Measurements from ENCODE around the gene TLN1.

DNA sequence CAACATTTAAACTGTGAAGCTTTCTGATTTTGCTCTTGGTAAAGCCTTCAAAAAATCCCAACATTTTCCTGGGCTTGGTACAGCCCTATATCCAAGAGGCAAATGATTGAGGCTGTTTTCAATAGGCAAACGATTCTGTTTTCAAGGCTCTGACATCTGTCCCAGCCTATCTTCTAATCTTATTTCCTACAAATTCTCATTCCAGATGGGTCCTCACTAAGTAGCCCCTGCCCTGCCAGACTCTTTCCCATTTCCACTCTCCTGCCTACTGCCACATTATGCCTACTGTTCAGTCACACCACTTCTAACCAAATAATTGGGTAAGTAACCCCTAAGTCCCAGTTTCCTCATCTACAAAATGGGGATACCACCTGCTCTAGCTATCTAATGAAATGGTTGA, 13.6 kb upstream of the TLN1 start:
- TF ChIP-seq, protein P1, sequence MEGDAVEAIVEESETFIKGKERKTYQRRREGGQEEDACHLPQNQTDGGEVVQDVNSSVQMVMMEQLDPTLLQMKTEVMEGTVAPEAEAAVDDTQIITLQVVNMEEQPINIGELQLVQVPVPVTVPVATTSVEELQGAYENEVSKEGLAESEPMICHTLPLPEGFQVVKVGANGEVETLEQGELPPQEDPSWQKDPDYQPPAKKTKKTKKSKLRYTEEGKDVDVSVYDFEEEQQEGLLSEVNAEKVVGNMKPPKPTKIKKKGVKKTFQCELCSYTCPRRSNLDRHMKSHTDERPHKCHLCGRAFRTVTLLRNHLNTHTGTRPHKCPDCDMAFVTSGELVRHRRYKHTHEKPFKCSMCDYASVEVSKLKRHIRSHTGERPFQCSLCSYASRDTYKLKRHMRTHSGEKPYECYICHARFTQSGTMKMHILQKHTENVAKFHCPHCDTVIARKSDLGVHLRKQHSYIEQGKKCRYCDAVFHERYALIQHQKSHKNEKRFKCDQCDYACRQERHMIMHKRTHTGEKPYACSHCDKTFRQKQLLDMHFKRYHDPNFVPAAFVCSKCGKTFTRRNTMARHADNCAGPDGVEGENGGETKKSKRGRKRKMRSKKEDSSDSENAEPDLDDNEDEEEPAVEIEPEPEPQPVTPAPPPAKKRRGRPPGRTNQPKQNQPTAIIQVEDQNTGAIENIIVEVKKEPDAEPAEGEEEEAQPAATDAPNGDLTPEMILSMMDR (IDR thresholded peaks at IDR 0.05) = no peak
- no peak for TF ChIP-seq ZNF263 (CRISPR knock-in tag; IDR thresholded peaks at IDR 0.05; ENCODE audit: low read depth)
- TF ChIP-seq FOXP4 (CRISPR knock-in tag; IDR thresholded peaks at IDR 0.05) = no peak
- TF ChIP-seq, protein P2, sequence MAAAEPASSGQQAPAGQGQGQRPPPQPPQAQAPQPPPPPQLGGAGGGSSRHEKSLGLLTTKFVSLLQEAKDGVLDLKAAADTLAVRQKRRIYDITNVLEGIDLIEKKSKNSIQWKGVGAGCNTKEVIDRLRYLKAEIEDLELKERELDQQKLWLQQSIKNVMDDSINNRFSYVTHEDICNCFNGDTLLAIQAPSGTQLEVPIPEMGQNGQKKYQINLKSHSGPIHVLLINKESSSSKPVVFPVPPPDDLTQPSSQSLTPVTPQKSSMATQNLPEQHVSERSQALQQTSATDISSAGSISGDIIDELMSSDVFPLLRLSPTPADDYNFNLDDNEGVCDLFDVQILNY (CRISPR knock-in tag; IDR thresholded peaks at IDR 0.05) = no peak
- no peak for TF ChIP-seq PRDM15 (CRISPR knock-in tag; IDR thresholded peaks at IDR 0.05)
- TF ChIP-seq, protein P3, sequence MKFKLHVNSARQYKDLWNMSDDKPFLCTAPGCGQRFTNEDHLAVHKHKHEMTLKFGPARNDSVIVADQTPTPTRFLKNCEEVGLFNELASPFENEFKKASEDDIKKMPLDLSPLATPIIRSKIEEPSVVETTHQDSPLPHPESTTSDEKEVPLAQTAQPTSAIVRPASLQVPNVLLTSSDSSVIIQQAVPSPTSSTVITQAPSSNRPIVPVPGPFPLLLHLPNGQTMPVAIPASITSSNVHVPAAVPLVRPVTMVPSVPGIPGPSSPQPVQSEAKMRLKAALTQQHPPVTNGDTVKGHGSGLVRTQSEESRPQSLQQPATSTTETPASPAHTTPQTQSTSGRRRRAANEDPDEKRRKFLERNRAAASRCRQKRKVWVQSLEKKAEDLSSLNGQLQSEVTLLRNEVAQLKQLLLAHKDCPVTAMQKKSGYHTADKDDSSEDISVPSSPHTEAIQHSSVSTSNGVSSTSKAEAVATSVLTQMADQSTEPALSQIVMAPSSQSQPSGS (CRISPR knock-in tag; IDR thresholded peaks at IDR 0.05; ENCODE audit: borderline replicate concordance, low read depth) = no peak
- TF ChIP-seq USF2 (CRISPR knock-in tag; IDR thresholded peaks at IDR 0.05) = no peak
- no peak for TF ChIP-seq MAX (CRISPR knock-in tag; IDR thresholded peaks at IDR 0.05)
- no peak for TF ChIP-seq OVOL2 (CRISPR knock-in tag; IDR thresholded peaks at IDR 0.05; ENCODE audit: borderline replicate concordance)
- no peak for TF ChIP-seq ZNF121 (CRISPR knock-in tag; IDR thresholded peaks at IDR 0.05)
- TF ChIP-seq ZNF396 (CRISPR knock-in tag; IDR thresholded peaks at IDR 0.05; ENCODE audit: borderline replicate concordance) = no peak
- TF ChIP-seq MYBL2 (CRISPR knock-in tag; IDR thresholded peaks at IDR 0.05) = no peak

All from WTC11 (cell line).